NCI-H2171 (cell line): ENCODE results near the gene ERBB4.

Source experiments
- DNase-seq: peaks from one replicate; lab custom pipeline; 2025; lab: John Stamatoyannopoulos, UW

The ERBB4 gene

DNA sequence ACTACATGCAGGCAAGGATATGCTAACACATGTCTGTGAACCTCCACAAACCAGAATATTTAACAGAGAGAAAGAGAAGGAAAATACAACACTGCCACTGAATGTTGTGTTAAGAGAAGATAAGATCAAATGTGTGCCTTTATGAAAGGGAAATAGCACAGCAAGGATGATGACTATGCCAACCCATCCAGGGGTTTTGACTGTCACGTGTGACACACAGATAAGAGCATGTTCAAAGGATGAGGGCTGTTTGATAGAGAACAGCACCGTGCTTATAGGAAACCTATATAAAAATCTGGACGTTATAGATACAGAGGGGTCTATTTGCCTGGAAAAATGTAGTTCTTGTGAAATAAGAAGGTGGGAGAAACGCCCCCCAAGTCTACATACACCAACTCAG is 1070.4 kb downstream of the ERBB4 start:
- DNase-seq: no peak

DNA sequence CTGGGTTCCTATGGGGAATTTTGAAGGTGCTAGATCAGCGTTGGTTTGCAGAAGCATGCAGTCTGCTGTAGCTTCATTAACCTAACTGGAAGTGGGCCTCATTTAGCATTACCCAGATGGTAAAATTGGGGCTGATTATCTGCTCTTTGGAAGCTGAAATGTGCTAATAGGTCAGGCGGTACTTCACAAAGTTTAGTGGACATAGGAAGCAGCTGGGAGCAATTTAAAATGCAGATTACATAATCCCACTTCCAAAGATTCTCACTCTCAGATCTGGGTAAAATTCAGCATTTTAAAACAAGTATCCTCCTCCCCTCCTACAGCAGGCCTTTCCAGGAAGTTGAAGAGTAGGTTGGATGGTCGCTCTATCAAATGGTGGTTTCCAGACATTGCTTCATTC is 1075.2 kb downstream of the ERBB4 start:
- no peak for DNase-seq

DNA sequence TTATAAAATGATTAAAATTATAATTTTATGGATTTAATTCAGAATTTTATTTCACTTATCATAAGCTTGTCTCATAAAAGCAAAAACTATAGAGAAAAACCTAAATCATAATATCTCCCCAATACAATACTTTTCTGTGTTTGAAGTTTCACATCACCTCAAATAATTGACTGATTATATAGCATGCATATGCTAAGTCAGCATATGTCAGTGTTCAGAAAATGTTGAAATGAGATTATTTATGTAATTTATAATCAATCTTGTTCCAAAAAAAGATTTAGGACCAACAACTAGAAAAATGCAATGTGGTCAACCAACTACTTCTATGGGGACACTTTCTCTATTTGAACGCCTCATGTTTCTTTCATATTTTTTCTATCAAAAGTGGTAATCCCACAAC is 1079.6 kb downstream of the ERBB4 start:
- DNase-seq: no peak

DNA sequence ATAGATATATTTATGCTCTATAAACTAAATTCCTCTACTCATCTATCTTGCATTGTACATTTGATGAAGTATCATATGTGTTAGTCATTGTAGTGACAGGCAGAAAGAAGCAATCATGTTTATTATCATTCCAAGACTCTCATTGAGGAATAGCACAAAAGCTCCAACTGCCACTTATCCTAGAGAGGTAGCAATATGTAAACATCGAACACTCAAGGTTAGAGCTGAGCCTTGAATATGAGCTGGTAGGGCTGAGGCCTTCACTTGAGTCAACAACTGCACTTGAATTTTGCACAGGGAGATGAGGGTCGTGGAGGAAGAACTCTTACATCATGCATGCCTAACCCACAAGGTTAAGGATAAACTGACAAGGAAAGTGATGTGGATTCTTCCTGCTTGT is 1081.3 kb downstream of the ERBB4 start:
- DNase-seq: no peak

DNA sequence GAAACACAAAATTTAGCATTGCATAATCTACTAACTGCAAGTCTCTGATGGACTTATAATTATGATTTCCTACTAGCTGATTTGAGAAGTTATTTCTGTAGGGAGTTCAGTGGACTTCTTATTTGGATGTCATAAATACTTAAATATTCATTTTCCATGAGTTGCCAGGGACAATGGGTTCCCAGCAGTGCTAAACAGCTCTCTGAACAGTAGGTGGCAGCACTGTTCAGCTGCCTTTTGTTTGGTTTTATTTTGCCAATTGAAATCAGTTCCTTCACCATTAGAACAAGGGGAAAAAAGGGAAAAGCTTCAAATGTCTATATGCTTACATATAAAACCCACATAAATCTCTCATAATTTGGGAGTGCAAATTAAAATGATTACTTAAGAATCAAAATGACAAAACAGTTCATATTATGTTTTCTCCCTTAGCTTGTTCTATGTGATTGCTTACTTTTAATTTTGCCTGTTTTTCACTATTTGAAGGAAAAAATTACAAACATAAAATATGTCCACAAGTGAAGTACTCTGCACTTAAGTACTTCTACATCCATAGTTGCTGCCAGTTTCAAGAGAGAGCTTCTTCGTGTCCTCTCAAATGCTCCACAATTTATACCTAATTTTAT is 1083.3 kb downstream of the ERBB4 start:
- peak; percentile 13 for DNase-seq

DNA sequence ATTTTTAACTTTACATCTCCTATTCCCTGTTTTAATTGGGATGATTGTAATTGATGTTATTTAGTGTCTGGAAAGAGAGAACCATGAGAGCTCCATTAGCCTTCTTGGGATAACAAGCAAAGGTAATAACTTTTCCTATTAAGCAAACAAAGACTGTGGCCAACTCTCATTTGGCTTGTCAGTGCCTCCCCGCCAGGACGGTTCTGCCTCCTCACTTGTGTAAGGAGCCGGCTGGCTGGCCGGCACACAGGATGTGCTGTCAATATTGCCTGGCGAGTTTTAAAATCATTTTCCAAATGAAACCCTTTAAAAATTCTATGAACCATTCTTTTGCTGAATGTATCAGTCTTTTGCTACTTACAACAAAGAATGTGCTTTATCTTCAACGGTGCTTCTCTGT is 1083.9 kb downstream of the ERBB4 start:
- DNase-seq: no peak

DNA sequence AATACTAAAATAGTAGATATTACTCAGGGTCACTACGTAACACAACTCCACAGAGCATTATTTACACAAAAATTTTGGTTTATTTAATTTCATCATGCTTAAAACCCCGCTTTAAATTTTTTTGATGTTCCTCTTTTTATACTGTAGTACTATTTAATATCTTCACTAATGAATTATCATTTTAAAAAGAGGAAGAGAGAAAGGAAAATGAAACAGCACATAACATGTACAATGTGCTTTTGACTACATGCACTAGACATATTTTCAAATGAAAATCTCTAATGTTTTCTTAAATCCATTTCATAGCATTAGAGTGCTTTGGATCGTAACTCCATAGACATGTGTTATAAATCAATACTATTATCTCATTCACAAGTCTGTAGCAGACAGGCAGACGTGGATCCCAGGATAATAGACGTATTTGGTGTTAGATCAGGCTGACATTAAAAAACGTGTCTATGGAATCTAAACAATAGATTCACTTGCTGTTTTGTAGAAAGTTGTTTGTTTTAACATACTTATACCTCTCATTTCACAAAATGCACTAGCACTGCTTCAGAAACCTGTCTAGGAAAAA is 1085.2 kb downstream of the ERBB4 start:
- no peak for DNase-seq

DNA sequence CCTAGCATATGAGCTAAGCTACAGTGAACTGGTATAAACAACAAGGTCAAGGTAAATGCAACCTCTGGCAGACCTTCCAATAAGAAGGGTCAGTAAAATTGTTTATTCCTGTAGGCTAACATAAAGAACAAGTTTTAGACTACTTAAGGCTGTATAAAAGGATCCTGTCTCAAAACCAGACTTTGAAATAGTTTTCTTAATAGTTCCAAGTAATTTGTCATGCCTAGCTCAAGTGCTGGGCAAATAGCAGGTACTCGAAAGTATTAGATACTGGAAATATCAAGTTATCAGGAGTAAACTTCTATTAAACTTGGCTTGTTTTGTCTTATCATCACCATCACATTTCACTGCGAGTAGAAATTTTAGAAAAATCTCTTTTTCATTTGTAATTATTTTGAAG is 1087.0 kb downstream of the ERBB4 start:
- no peak for DNase-seq

DNA sequence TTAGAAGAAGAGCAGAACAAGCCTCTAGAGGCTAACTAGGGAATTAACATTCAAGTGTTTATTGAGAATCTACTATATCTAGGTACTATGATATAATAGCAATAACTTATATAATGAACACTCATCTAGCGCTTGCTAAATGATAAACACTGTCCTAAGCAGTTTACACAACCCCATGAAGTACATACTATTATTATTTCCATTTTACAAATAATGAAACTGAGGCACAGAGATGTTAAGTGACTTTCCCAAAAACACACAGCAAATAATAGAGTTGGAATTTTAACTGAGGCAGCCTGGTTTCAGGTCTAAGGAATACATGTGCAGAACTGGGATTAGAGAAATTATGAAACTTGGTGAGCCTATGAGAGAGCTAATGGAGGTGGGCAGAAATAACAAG is 1088.8 kb downstream of the ERBB4 start:
- no peak for DNase-seq

DNA sequence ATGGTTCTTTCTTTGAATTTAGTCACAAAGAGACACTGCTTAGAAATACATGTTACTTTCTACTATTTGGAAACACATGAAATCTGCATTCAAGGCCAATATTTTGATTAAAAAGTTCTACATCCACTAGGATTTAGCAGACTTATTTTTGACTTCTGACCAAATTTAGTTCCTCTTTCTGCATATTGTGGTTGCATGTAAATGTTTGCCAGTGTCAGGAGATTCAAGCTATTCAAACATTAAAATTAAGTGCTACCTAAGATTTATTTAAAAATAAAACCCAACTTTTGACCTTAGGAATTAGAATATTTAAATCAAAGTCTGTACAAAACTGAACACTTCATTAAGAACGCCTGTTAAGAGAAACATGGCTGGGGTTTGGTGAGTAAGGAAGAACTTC is 1091.1 kb downstream of the ERBB4 start:
- DNase-seq: no peak

DNA sequence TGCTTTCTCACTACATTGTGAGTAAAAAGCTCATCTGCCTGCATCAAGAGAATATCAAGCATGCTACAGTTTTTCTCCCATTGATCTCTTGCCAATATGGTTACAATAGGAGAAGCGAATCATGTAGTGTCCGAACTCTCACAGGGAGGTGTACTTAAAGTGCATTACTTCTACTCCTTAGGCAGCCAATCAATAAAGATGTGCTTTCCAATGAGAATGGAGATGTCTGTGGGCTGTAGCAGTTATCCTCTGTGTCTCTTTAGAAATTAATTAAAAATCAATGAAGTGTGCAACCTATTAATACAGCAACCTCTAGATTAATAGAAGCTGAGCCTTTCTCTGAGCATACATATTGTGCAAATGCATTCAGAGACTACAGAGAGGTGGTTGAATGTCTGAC is 1098.5 kb downstream of the ERBB4 start:
- DNase-seq: no peak

DNA sequence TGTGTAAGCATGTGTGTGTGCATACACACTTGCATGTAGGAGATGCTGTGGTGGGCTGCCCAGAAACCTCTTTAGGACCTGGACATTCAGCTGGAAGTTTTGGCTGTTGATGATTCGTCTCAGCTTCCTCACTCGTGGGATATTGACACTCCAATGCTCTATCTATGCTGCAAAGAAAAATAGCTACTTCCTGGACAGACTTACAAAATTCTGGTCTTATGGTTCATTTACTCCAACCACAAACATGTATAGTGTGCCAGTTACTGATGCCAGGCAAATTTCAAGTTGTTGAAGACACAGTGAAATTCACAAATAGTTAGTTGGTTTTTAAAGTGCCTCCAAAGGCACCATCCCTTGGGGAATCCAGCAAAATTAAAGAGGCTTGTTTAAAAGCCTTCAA is 1099.6 kb downstream of the ERBB4 start:
- DNase-seq: no peak

DNA sequence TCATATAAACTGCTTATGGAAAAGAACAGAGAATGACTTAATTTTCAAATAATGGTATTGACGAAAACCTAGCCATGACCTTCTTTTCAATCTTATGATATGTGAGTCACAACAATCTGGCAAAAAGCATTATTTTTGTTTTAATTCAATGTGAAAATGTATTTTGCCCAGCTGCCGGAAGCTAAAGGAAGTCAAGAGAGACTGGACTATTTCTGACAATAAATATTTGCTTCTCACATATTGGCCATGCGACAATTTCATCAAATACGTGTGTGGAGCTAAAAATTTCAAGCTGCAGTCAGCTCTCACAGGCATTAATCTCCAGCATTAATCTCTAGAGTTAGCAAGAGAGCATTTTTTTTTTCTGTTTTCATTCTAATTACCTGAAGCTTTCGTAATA is 1101.2 kb downstream of the ERBB4 start:
- no peak for DNase-seq

DNA sequence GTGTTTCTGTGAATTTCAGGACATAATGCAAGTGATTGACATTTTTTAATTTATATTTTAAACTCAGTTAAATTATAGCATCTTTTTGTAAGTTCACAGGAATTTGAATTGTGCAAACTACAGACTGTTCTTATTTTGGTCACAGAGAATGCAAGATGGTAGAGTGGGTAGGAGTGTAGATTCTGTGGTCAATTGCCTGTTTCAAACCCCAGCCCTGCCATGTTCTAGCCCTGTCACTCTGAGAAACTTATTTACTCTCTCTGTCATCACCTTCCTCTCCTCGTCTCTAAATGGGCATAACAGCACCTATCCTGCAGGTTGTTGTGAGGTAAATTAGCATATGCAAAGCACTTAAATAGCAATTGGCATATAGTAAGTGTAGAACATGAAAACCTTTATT is 1102.4 kb downstream of the ERBB4 start:
- DNase-seq: no peak

DNA sequence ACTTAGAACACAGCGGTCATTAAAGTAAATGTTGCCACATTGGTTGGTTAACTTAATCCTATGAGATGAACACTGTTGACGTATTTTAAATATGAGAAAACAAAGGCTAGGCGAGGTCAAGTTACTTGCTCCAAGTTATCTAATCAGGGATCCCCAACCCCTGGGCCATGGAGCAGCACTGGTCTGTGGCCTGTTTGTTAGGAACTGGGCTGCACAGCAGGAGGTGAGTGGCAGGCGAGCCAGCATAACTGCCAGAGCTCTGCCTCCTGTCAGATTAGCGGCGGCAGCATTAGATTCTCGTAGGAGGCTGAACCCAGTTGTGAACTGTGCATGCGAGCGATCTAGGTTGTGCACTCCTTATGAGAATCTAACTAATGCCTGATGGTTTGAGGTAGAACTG is 1103.3 kb downstream of the ERBB4 start:
- DNase-seq: no peak

DNA sequence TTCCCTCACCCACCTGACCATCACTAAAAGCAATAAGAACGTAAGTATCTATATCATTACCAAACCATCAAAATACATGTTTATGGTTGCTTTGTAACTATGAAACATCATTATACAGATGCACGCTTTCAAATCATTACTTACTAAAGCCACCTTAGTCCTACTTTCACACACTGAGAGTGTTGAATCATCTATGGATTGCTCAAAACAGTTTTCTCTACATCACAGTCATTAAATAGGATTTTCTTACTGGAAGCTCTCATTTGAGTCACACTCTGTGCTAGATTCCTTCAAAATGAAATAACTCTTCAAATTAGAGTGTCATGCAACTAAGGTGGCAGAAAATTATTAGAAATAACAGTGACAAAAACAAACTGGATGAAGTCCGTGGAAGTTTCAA is 1103.8 kb downstream of the ERBB4 start:
- no peak for DNase-seq

DNA sequence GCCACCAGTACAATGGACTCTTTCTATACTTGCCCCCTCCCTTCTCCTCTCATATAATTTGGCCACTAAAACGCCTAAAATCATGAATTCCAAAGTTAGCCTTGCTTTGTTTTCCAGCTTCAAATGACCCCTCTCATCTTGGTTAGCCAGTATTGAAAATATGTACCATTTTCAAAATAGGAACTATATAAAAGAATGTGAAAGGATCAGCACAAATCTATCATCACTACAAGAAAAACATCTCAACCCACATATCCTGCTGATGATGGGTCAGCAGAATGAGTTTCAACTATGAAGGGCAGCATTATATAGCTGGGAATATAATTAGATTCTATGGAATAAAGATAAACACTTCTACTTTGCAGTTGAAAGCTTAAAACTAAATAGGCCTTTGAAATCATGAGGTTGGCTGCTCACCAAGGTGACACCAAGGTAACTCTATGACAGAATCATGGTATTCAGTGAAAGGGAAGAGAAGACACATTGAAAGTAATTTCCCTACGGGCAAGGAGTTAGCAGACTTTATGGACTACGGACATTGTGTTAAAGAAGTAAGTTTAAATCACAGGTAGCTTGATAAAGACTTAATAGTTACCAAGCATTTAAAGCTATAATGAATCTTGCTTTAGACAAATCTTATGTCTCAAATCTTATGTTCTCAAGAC is 1109.2 kb downstream of the ERBB4 start:
- no peak for DNase-seq

DNA sequence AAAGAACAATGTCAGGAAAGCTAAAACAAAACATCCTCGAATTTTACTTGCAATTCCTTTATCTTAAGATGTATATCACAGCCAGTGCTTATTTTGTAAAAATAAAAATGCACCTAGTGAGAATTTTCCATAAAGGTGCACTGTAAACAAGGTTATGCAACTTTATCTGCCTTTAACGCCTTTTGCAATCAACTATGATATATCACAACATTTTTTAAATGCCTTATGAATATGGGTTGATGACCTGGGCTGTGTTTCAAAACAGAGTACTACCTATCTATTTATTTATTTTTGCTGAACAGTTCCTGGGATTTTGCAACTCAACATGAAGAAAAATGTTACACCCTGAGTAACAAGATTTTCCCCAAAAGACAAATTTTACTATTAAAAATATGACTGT is 1112.4 kb downstream of the ERBB4 start:
- DNase-seq: no peak

DNA sequence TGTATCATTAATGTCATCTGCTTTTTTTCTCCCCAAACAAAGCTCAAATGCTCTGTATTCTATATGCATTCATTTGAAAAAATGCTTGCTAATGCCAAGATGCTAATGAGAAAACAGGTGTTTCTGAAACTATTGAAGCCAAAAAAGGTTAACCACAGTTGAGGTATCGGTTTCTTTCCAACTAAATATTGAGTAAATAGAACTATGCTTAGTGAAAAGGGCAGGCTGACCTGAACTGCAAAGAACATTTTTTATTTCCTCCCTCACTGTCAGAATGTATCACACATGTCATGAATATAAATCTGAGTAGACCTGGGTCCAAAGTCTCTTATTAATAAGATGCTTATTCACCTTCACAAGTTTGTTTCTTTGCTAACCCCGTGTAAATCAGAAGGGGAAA is 1115.6 kb downstream of the ERBB4 start:
- DNase-seq: no peak

DNA sequence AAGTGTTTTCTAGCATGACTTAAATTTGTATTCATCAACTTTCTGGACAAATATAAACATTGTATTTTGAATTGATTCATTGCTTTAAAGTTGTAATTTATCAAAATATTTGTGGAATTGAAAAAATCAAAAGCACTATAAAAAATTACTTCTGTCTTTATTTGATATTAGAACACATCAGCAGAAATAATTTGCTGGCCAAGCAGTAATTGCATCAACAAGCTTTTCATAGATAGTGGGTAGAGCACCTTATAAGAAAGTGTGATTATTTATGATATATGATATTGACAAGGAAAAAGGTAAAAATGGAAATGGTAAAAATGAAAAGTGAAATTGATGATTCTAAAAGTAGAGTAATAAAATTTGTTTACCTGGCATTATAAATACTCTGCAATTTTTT is 1121.1 kb downstream of the ERBB4 start:
- no peak for DNase-seq

DNA sequence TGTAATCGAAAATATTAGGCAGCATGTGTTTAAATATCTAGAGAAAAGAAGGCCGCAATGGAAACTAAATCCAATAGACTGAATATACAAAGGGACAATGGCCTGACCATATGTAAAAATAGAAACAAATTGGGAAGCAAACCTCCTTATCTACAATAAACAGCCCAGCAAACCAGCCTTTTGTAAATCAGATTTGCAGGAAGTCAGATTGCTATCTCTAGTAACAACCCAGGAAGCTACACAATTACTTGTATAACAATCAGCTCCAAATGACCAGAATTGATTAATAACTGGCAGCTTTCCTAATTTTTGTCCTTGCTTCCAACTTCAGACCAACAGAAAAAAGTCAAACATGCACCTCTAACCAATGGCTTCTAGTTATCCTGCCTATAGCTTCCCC is 1122.2 kb downstream of the ERBB4 start:
- DNase-seq: no peak

DNA sequence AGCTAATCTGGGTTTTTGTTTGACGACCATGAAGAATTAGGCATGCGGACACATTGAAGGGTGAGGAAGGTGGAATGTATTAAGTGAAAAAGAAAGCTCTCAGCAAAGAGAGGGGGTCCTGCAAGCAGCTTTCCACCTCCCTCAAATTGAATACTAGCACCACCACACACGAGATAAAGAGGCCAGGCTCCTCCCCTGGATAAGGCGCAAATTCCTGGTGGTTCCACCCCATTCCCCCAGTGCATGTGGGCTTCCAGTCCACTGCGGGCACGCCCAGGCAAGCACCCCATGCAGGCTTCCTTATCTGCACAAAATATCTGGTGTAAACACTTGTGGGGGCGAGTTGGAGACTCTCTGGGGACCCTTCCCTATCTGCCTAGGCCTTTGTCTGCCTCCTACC is 1124.9 kb downstream of the ERBB4 start:
- no peak for DNase-seq

DNA sequence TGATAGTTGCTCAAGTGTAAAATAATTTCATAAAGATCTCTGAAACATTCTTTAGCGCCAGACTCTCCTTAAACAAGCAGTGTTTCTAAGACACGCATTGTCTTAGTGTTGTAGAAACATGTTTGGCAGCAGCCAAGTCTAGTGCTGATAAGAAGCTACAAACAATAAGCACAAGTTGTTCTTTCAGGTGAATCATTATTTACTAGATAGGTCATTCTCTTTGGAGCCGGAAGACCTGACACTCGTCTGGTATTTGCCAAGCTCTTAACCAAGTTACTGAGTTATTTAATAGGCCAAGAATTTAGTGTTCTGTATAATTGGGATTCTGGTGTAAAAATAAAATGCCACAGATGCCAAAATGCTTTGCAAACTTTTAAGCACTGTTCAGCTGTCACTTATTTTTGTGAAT is 1130.1 kb downstream of the ERBB4 start:
- no peak for DNase-seq

DNA sequence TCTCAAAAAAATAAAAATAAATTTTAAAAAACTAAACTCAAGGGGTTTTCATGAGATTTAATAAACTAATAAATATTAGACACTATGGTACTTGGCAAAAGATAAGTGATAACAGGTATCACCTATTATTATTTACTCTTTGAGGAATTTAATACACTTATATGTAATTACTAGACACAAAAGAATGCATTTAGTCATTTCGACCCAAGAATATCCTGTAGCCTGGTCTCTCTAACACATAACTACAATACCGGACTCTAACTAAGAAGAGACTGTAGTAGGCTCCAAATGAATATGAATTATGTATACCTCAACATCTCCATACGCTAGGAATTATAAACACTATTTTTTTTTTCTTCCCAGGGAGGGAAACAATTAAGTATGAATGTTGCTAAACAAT is 1131.5 kb downstream of the ERBB4 start:
- no peak for DNase-seq
